Glomerular visceral epithelial cell (primary cell): ENCODE measurements around the gene ATF6.
"Not testable (repeated sequence)": the region's sequence is repeated elsewhere in the genome, so short reads cannot be mapped to it uniquely, and the experiment has no call there.

Experiments
- DNase-seq: peaks from one replicate; pipeline ENCODE4 v3.0.0-alpha.2; 2016; ENCODE audit errors: extremely low spot score

ATF6 gene

GRCh38 chr1:161733526-161733925 is 32.6 kb upstream of the ATF6 start:
- DNase-seq = peak; percentile 38

GRCh38 chr1:161735837-161736236 is 30.3 kb upstream of the ATF6 start:
- DNase-seq = no peak

- no peak for DNase-seq
Measured at GRCh38 chr1:161736335-161736969, 29.7 kb upstream of the ATF6 start.

GRCh38 chr1:161737625-161738024 is 28.5 kb upstream of the ATF6 start:
- DNase-seq = no peak

- peak; percentile 60 for DNase-seq
Measured at GRCh38 chr1:161738627-161739287, 27.4 kb upstream of the ATF6 start.

- DNase-seq = no peak
Measured at GRCh38 chr1:161739865-161740566, 26.1 kb upstream of the ATF6 start.

- no peak for DNase-seq
Measured at GRCh38 chr1:161740921-161741320, 25.2 kb upstream of the ATF6 start.

- no peak for DNase-seq
Measured at GRCh38 chr1:161743231-161743630, 22.9 kb upstream of the ATF6 start.

GRCh38 chr1:161747801-161748200 is 18.3 kb upstream of the ATF6 start:
- no peak for DNase-seq

- DNase-seq = peak; percentile 96
Measured at GRCh38 chr1:161749509-161750407, 16.4 kb upstream of the ATF6 start, which contains the start of gene DUSP12. DUSP12 (plus strand) TSS chr1:161749786; CDS start chr1:161749802, 16 bp downstream.

- DNase-seq = peak; percentile 24
Measured at GRCh38 chr1:161763522-161764098, 2.5 kb upstream of the ATF6 start.

GRCh38 chr1:161768461-161768860 is 2.3 kb downstream of the ATF6 start:
- DNase-seq = no peak

GRCh38 chr1:161768986-161769672 is 3.0 kb downstream of the ATF6 start:
- no peak for DNase-seq

- DNase-seq = not testable (repeated sequence)
Measured at GRCh38 chr1:161769673-161770045, 3.5 kb downstream of the ATF6 start.

- no peak for DNase-seq
Measured at GRCh38 chr1:161770250-161770649, 4.1 kb downstream of the ATF6 start.

GRCh38 chr1:161771161-161771560 is 5.0 kb downstream of the ATF6 start:
- DNase-seq = no peak

- DNase-seq = no peak
Measured at GRCh38 chr1:161771973-161772372, 5.9 kb downstream of the ATF6 start.

- DNase-seq = no peak
Measured at GRCh38 chr1:161772397-161772796, 6.3 kb downstream of the ATF6 start.

- no peak for DNase-seq
Measured at GRCh38 chr1:161773791-161774190, 7.7 kb downstream of the ATF6 start.

GRCh38 chr1:161777261-161777660 is 11.1 kb downstream of the ATF6 start:
- DNase-seq = no peak

GRCh38 chr1:161778522-161778921 is 12.4 kb downstream of the ATF6 start:
- no peak for DNase-seq
